Islet of Langerhans (tissue), 1 donor: Measurements from ENCODE around the gene XNDC1N.

ENCODE experiments used
- FAIRE-seq: peaks from one replicate; lab custom pipeline; 2011; peaks lifted over from hg19 to GRCh38; lab: Jason Lieb, UNC

The XNDC1N gene

GRCh38 chr11:71927820-71928736 is at the start of gene XNDC1N:
XNDC1N (minus strand) TSS chr11:71928594; CDS start chr11:71923353, 5,241 bp downstream.
- FAIRE-seq, result peak; percentile 91

- FAIRE-seq, result no peak
Observed at GRCh38 chr11:71977743-71978418, 49.5 kb upstream of the XNDC1N start.

DNA sequence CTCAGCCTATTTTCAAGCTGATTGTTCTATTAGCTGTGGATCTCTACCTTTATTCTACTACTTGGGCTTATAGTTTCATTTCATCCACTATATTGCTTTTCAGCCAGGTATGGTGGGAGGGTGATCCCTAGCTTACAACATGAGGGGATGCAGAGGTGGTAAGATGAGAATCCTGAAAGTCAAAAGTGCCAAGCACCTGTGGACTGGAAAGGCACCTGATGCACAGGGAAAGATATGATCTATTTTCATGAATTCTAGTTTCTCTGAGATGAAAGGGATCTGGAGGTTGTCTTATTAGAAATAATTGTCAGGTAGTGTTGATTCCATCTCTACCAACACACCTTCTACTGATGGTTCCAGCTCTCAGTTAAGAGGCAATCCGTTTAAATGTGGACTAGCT is 48.7 kb upstream of the XNDC1N start:
- no peak for FAIRE-seq

GRCh38 chr11:71976551-71976950 is 48.2 kb upstream of the XNDC1N start:
- FAIRE-seq, result no peak

DNA sequence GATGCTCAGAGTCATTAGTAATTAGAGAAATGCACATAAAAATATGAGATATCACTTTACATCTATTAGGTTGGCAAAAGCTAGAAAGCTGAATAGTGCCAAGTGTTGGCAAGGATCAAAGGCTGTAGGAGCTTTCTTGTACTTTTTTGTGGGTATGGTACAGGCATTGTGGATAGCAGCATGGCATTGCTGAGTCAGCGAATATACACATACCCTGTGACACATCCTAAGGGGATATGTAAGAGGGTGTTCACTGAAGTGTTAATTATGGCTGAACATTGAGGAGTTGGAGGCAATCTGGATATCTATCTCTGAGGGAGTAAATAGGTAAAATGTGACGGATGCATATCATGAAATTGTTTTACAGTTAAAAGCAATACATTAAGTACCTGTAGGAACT is 43.3 kb upstream of the XNDC1N start:
- FAIRE-seq, result no peak

- FAIRE-seq, result no peak
Observed at GRCh38 chr11:71964641-71965040, 36.2 kb upstream of the XNDC1N start.

- FAIRE-seq, result no peak
Observed at GRCh38 chr11:71963468-71963867, 35.1 kb upstream of the XNDC1N start.

GRCh38 chr11:71962428-71963038 is 34.1 kb upstream of the XNDC1N start:
- FAIRE-seq, result no peak

- FAIRE-seq, result no peak
Observed at GRCh38 chr11:71955898-71956456, 27.6 kb upstream of the XNDC1N start.

GRCh38 chr11:71951741-71952310 is 23.4 kb upstream of the XNDC1N start:
- FAIRE-seq, result no peak

- FAIRE-seq, result no peak
Observed at GRCh38 chr11:71949034-71949433, 20.6 kb upstream of the XNDC1N start.

- FAIRE-seq, result no peak
Observed at GRCh38 chr11:71948314-71949027, 20.1 kb upstream of the XNDC1N start.

- FAIRE-seq, result no peak
Observed at GRCh38 chr11:71947498-71947897, 19.1 kb upstream of the XNDC1N start.

DNA sequence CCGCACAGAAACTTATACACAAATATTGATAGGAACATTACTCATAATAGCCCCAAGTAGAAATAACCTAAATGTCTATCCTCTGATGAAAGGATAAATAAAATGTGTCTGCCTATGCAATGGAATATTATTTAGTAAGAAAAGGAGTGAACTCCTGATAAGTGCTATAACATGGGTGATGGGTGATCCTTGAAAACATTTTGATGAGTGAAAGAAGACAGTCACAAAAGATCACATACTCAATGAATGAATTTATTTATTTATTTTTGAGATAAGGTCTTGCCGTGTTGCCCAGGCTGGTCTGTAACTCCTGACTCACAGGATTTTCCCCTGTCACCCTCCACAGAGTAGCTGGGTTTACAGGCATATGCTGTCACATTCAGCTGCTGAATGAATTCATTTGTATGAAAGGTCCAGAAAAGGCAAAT is 17.8 kb upstream of the XNDC1N start:
- FAIRE-seq, result no peak

GRCh38 chr11:71940561-71941219 is 12.3 kb upstream of the XNDC1N start:
- no peak for FAIRE-seq

DNA sequence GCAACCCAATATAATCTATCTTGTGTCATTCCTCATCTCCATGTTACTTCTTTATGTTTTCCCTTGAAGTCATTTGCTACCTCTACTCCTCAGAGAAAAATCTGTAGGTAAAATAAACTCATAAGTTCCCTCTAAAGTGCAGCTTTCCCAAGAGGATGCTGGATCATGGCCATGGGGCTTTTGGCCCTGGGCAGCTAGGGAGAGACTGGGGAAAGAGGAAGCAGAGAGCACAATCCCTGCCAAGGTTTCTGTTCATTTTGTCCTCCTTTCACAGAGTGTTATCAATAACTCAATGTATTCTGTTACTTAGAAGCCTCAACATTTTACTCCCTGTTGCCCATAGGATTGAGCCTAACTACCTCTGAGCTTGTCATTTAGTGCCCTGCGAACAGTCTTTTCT is 9.4 kb upstream of the XNDC1N start:
- FAIRE-seq, result no peak

- FAIRE-seq, result no peak
Observed at GRCh38 chr11:71936825-71937224, 8.4 kb upstream of the XNDC1N start.

- no peak for FAIRE-seq
Observed at GRCh38 chr11:71935338-71935925, 7.0 kb upstream of the XNDC1N start.

GRCh38 chr11:71934213-71934612 is 5.8 kb upstream of the XNDC1N start:
- FAIRE-seq, result no peak

DNA sequence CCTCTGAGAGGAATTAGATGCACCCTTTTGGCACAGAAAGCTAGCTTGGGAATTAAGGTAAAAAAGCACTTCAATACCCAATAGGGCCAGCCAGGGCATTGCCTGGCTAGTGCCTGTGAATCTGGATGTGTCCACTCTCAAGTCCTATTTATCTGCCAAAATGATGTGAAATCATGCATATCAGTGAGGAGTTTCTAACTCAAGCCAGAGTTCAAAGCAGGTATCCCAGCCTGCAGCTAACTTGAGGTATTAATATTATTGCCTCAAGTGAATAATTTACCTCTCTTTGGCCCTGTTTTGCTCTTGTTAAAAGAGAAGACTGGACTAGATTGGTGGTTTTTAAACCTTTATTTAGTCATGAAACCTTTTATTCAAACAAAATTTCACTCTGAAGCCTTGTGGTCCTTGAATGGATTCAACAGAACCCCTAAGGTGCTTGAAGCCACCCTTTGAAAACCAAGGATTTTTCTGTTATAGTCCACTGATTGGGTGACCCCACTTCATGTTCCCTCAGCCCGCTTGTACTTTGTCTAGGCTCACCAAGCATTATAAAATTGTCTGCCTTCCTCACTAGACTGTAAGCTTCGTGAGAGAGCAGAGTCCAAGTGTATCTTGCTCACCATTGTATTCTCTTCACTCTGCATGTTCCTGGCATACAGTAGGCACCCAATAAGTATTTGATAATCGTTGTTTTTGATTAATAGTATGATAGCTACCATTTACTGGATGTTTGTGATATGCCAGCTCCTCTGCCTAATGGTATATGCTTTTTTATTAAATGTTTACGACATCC is 4.9 kb upstream of the XNDC1N start:
- FAIRE-seq, result no peak
